CD4-positive, alpha-beta T cell treated with Interleukin-21 for 1 hour (primary cell): ENCODE data around the gene SMIM5.
A peak's percentile ranks its signal among the peaks of the same experiment; 100 is the strongest.
"Not testable (repeated sequence)": the region's sequence is repeated elsewhere in the genome, so short reads cannot be mapped to it uniquely, and the experiment has no call there.

Experiments
- DNase-seq: peaks from one replicate; pipeline ENCODE4 v3.0.0-alpha.2; 2020

Gene SMIM5

GRCh38 chr17:75626496-75627038 is 6.7 kb upstream of the SMIM5 start:
- no peak for DNase-seq

GRCh38 chr17:75627094-75627493 is 6.1 kb upstream of the SMIM5 start:
- DNase-seq: no peak

GRCh38 chr17:75628425-75628824 is 4.8 kb upstream of the SMIM5 start:
- no peak for DNase-seq

- DNase-seq: no peak
These were observed 4.1 kb upstream of the SMIM5 start for GRCh38 chr17:75629157-75629556.

GRCh38 chr17:75630071-75630917 is 2.9 kb upstream of the SMIM5 start:
- DNase-seq: no peak

- DNase-seq: no peak
These were observed 1.9 kb upstream of the SMIM5 start for GRCh38 chr17:75631353-75631752.

- DNase-seq: no peak
These were observed 806 bp upstream of the SMIM5 start for GRCh38 chr17:75632428-75632827.

- DNase-seq: peak; percentile 51
These were observed 497 bp downstream of the SMIM5 start for GRCh38 chr17:75633486-75634375.

- no peak for DNase-seq
These were observed 1.1 kb downstream of the SMIM5 start for GRCh38 chr17:75634376-75634740.

GRCh38 chr17:75634754-75635609 is 1.7 kb downstream of the SMIM5 start:
- no peak for DNase-seq

GRCh38 chr17:75635610-75636202 is 2.5 kb downstream of the SMIM5 start:
- no peak for DNase-seq

- no peak for DNase-seq
These were observed 3.3 kb downstream of the SMIM5 start for GRCh38 chr17:75636381-75637142.

- DNase-seq: no peak
These were observed 3.9 kb downstream of the SMIM5 start for GRCh38 chr17:75637143-75637538.

- DNase-seq: no peak
These were observed 4.3 kb downstream of the SMIM5 start for GRCh38 chr17:75637551-75637950.

- DNase-seq: not testable (repeated sequence)
These were observed 4.8 kb downstream of the SMIM5 start for GRCh38 chr17:75638039-75638438.

GRCh38 chr17:75638893-75639292 is 5.7 kb downstream of the SMIM5 start:
- no peak for DNase-seq

- DNase-seq: no peak
These were observed 6.1 kb downstream of the SMIM5 start for GRCh38 chr17:75639327-75639726.

- no peak for DNase-seq
These were observed 6.7 kb downstream of the SMIM5 start for GRCh38 chr17:75639771-75640555.

GRCh38 chr17:75640556-75641119 is 7.4 kb downstream of the SMIM5 start:
- no peak for DNase-seq

GRCh38 chr17:75641343-75641742 is 8.1 kb downstream of the SMIM5 start:
- no peak for DNase-seq
